Measurements from ENCODE around the gene SOD2.
"Not testable (repeated sequence)": the region's sequence is repeated elsewhere in the genome, so short reads cannot be mapped to it uniquely, and the experiment has no call there.

Gene SOD2

GRCh38 chr6:159680104-159680503 lies 12.9 kb downstream of the SOD2 start:
- no peak for DNase-seq

- DNase-seq = no peak
Observed at GRCh38 chr6:159679091-159680077, 13.7 kb downstream of the SOD2 start.

GRCh38 chr6:159678574-159678973 lies 14.5 kb downstream of the SOD2 start:
- no peak for DNase-seq

GRCh38 chr6:159677506-159678165 lies 15.4 kb downstream of the SOD2 start:
- DNase-seq = no peak

- no peak for DNase-seq
Observed at GRCh38 chr6:159676890-159677505, 16.0 kb downstream of the SOD2 start.

- not testable (repeated sequence) for DNase-seq
Observed at GRCh38 chr6:159676236-159676635, 16.8 kb downstream of the SOD2 start.

GRCh38 chr6:159665868-159666635 lies 27.0 kb downstream of the SOD2 start:
- no peak for DNase-seq

GRCh38 chr6:159663368-159663889 lies 29.6 kb downstream of the SOD2 start:
- not testable (repeated sequence) for DNase-seq

GRCh38 chr6:159661977-159662376 lies 31.1 kb downstream of the SOD2 start:
- DNase-seq = not testable (repeated sequence)

GRCh38 chr6:159655409-159655988 lies 37.5 kb downstream of the SOD2 start:
- DNase-seq = no peak

GRCh38 chr6:159654483-159655098 lies 38.5 kb downstream of the SOD2 start:
- no peak for DNase-seq

- DNase-seq = no peak
Observed at GRCh38 chr6:159650314-159650713, 42.7 kb downstream of the SOD2 start.

- no peak for DNase-seq
Observed at GRCh38 chr6:159649441-159649840, 43.6 kb downstream of the SOD2 start.

- DNase-seq = no peak
Observed at GRCh38 chr6:159646733-159647132, 46.3 kb downstream of the SOD2 start.

GRCh38 chr6:159646116-159646515 lies 46.9 kb downstream of the SOD2 start:
- no peak for DNase-seq

GRCh38 chr6:159645640-159646039 lies 47.4 kb downstream of the SOD2 start:
- no peak for DNase-seq
